A549 treated with AZD2906 at 1 μM for 4 hours (cell line): Measurements from ENCODE around the gene ZNF423. TPM values are rescaled to one million over a fixed set of nuclear protein-coding genes. Genes with fewer than 3 reads are reported as not detected.

Source experiments
- total RNA-seq: library from RNA; stranded (reverse); fragments of 200-300 nt; extraction: Qiagen RNA extraction; gene quantifications from 5 replicates; pipeline ENCODE4 v1.2.3, GENCODE V29; 2022

Gene ZNF423
- 0.07 to 0.33 TPM (median 0.07 TPM) in 5 replicates for total RNA-seq

DNA sequence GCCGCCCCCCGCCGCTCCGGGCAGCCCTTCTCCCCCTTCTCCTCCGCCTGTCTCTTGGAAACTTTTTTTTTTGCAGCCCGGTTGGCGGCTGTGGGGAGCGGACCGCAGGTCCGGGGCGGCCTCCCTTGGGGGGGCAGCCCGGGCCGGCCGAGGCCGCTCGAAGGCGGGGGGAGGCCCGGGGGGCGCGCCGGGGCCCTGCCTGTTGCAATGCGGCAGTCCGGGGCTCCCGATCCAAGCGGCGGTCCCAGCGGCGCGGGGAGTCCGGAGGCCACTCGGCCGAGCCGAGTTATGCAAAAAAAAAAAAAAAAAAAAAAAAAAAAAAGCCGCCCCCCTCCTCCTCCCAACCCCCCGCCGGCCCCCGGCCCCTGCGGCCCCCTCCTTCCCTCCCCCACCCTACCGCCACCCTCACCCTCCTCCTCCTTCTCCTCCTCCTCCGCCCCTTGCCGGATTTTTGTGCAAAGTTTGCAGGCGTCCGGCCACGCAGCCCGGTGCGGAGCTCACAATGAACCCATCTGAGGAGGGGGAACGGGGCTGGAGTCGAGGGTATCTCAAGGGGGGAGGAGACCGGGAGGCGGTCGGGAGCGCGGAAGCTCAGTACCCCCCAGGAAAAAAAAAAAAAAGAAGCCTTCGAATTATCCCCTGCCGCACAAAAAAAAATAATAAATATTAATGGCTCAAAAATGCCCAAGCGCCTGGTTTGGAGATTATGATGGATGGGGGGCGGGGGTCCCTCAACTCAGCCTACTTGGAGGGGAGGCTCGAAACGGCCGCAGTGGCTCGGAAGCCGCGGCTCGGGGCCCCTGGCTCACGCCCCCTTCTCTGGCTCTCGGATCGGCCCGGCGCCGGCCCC lies at the start of gene ZNF423:
Gene ZNF423 (minus strand): TSS at position 291 of the 850 bp plus-strand sequence. CDS start 338 bp downstream, outside the sequence.

Other genes starting within 250 kb of the ZNF423 start
- gene CNEP1R1, start 169.1 kb upstream of the ZNF423 start, total RNA-seq: 19.6 to 21.8 TPM (median 20.5 TPM) in 5 replicates
- 12.4 to 13.9 TPM (median 13.5 TPM) in 5 replicates for gene HEATR3, start 209.9 kb upstream of the ZNF423 start, total RNA-seq